ENCODE measurements around the gene SMYD3. TPM values are rescaled to one million over a fixed set of nuclear protein-coding genes. Genes with fewer than 3 reads are reported as not detected.

The SMYD3 gene
- total and polyA plus RNA-seq, 2 of the 4 experiments (the other 2 are of a cell fraction) = 26.5 to 37.6 TPM

GRCh38 chr1:246155923-246156322 lies 351.2 kb downstream of the SMYD3 start:
- no peaks in the 10 kb centered on the region for H4K20me1 ChIP-seq (ENCODE audit: insufficient read depth, low read length)
- no peaks in the 10 kb centered on the region for H3K9me3 ChIP-seq (ENCODE audit: control insufficient read depth, insufficient read depth, low read length)
- 0 out of 4 replicates have a peak, but pooled peaks cover 0 to 4% of the 10 kb centered on the region in 2 experiments for H3K79me1 ChIP-seq (ENCODE audit: low read depth in 1 of 2, low read length in 2 of 2)
- dilution Hi-C loops (cut with HindIII; ENCODE audit: low sequenced_read_pairs, unreplicated experiment) = no loop called here
- H3K4me1 ChIP-seq (ENCODE audit: control insufficient read depth, insufficient read depth, low read length) = 0 out of 2 replicates have a peak, but pooled peaks cover 3% of the 10 kb centered on the region
- no TSS peak for BruUV-seq (replicated peaks)
- no peaks in the 10 kb centered on the region for H3K27me3 ChIP-seq (ENCODE audit: control insufficient read depth, insufficient read depth, low read length)
- H4K5ac ChIP-seq (ENCODE audit: low read depth, low read length) = no peak overlapping the region
- peaks cover 10% of the 10 kb centered on the region for H3K9me1 ChIP-seq (ENCODE audit: insufficient read depth, low read length)
- no peak overlapping the region for H4K91ac ChIP-seq (ENCODE audit: insufficient read depth, low read depth, low read length)
- H2BK120ac ChIP-seq (ENCODE audit: low read depth, low read length) = no peak overlapping the region
- no peak overlapping the region for H2BK20ac ChIP-seq (ENCODE audit: low read depth, low read length)
- ChIA-PET CTCF (interaction anchor here (0.6 to 1.2 kb wide), 5 partner anchors 11 to 1003 kb away, joined by 3 to 9 read pairs (median 3); no protein-coding TSS in a partner anchor), POLR2A (ENCODE audit: unreplicated experiment) (no interaction called here)
- no peak; the same call in 1 of the 2 replicates for ATAC-seq (ENCODE audit: low read depth)
- H3K4me2 ChIP-seq (ENCODE audit: low read depth, low read length) = no peak overlapping the region
- H3K36me3 ChIP-seq (ENCODE audit: control insufficient read depth, insufficient read depth, low read length) = no peaks in the 10 kb centered on the region
- H3K27ac ChIP-seq (ENCODE audit: insufficient read depth, low read length) = no peak overlapping the region
- H3K14ac ChIP-seq (replicated peaks; ENCODE audit: low read depth, low read length) = no peak overlapping the region
- H4K8ac ChIP-seq (ENCODE audit: low read depth in 2 of 2, low read length in 2 of 2) = no peak overlapping the region
- H3K4ac ChIP-seq (ENCODE audit: low read depth, low read length) = no peak overlapping the region
- H3K23ac ChIP-seq (ENCODE audit: low read depth, low read length) = no peak overlapping the region
- H2AK5ac ChIP-seq (ENCODE audit: low read depth, low read length) = no peak overlapping the region
- WGBS, 2 experiments (ENCODE audit: extremely low coverage in 2 of 2, insufficient read length in 1 of 2) = no CpG with 5 or more reads among the region's 4 CpGs
- peak; percentile 31 for DNase-seq
- H2AFZ ChIP-seq (replicated peaks; ENCODE audit: low read length, poor library complexity) = no peak overlapping the region
- no peak overlapping the region for H3K9ac ChIP-seq (ENCODE audit: low read depth, low read length)
- H3K18ac ChIP-seq (ENCODE audit: low read depth, low read length) = no peak overlapping the region
- H3K4me3 ChIP-seq (ENCODE audit: insufficient read depth, low read depth, low read length) = no peak overlapping the region
- no peak overlapping the region for H2AK9ac ChIP-seq (replicated peaks; ENCODE audit: low read depth, low read length, poor library complexity)
- no peak overlapping the region for H2BK15ac ChIP-seq (ENCODE audit: low read depth, low read length)
- no peak overlapping the region for H3K56ac ChIP-seq (ENCODE audit: extremely low read depth, insufficient read depth, low read length)
- in situ Hi-C loops (cut with MboI; ENCODE audit: low sequenced_read_pairs) = no loop called here
- TF ChIP-seq FOS (IDR thresholded peaks at IDR 0.05; ENCODE audit: low read depth, low read length) = no peak
- no peak for TF ChIP-seq ELK1 (IDR thresholded peaks at IDR 0.05; ENCODE audit: borderline replicate concordance, low read depth, low read length)
- TF ChIP-seq RAD21 (IDR thresholded peaks at IDR 0.05; ENCODE audit: low read length) = no peak
- TF ChIP-seq CTCF (conservative IDR thresholded peaks at IDR 0.05; ENCODE audit: low read depth, low read length) = no peak
- no peak for TF ChIP-seq MXI1 (IDR thresholded peaks at IDR 0.05; ENCODE audit: borderline replicate concordance, low read depth, low read length)
- no peak for TF ChIP-seq RFX5 (IDR thresholded peaks at IDR 0.05; ENCODE audit: low read depth, low read length)
- no peak for TF ChIP-seq BHLHE40 (IDR thresholded peaks at IDR 0.05; ENCODE audit: low read depth, low read length)
- TF ChIP-seq RCOR1 (IDR thresholded peaks at IDR 0.05; ENCODE audit: insufficient replicate concordance, low read length) = no peak
- intact Hi-C loops (cut with micrococcal nuclease) = no loop called here
- no peak overlapping the region for H2BK5ac ChIP-seq (ENCODE audit: low read depth, low read length, poor library complexity, severe bottlenecking)
